Fibroblast of the conjunctiva (primary cell): Measurements from ENCODE around the gene IPO4.

ENCODE experiments used
- DNase-seq: peaks from one replicate; pipeline ENCODE4 v3.0.0-alpha.2; 2010; ENCODE audit warnings: low read depth

Gene IPO4

GRCh38 chr14:24194873-24195185 lies 6.2 kb upstream of the IPO4 start:
- no peak for DNase-seq

DNA sequence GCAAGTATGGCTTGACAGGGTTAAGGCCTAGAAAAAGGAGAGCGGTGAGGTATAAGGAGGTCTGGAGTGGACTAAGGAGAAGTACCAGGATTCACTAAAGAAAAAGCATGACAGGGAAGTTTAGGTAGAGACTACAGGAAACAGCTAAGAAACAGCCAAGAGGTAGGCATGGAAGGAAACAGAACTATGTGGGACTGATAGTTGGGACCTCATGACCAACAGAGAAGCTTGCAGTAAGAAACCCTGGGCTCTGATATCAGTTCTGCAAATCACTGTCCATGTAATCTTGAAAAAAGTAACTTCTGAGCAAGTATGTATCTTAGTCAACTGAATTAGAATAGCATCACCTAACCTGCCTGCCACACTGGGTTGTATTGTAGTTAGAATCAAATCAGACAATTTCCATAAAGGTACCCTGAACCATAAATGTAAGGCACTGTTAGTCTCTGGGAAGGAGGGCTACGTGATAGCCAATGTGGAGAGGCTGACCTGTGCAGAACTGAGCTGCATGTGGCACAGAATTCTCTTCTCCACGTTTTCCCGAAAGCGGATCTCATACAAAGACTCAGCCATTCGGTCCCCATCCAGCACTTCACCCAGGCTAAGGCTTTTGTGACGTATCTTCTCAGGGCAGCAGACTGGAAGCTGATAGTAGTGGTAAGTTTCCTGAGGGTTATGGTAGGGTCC lies 5.7 kb upstream of the IPO4 start:
- no peak for DNase-seq

GRCh38 chr14:24192933-24193332 lies 4.3 kb upstream of the IPO4 start:
- no peak for DNase-seq

GRCh38 chr14:24190416-24190815 lies 1.8 kb upstream of the IPO4 start:
- no peak for DNase-seq

DNA sequence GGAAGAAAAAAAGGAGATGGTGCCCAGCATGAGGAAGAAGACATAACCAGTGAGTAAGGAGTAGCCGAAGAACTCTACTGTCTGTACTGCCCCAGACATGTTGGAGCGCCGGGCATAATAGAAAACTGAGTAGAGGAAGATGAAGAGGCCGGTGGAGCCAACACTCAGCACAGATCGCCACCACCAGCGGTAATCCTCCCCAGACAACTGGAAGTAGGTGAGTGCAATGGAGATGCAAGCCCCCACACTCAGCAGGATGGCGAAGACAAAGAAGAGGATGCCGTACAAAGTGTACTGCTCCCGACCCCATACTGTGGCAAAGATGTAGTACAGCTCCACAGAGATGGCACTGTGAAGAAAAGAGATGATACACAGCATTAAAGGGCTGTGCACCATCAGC lies 844 bp upstream of the IPO4 start:
- no peak for DNase-seq

DNA sequence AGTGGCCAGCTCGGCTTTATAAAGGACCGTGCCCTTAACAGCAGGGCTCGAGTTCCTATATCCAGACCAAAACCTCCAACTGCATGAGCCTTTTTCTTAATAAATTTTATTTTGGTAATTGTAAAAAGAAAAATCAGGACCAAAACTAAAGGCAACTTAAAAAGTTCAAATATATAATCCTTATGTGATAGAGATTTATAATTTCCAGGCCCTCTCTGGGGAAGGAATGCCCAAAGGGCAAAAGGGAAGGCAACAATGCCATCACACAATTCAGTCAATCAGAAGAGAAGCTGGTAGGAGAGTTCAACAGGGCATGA lies 401 bp upstream of the IPO4 start:
- no peak for DNase-seq

DNA sequence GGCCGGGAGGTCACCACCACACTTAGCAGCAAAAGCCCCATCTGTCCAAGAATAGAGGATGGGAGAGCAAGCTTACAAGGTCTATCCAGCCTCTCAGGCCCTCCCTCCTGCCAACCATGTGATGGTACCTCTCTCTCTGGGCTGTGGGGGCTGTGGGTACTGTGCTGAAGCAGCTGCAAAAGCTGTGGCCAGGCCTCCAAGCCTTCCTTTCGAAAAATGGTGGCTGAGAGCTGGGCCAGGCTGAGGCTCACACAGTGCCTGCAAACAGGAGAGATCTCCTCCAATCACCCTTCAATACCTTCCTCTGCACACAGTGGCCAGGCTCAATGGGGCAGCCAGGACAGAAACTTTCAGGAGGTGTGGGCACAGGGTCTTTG lies 1.1 kb downstream of the IPO4 start:
- no peak for DNase-seq

DNA sequence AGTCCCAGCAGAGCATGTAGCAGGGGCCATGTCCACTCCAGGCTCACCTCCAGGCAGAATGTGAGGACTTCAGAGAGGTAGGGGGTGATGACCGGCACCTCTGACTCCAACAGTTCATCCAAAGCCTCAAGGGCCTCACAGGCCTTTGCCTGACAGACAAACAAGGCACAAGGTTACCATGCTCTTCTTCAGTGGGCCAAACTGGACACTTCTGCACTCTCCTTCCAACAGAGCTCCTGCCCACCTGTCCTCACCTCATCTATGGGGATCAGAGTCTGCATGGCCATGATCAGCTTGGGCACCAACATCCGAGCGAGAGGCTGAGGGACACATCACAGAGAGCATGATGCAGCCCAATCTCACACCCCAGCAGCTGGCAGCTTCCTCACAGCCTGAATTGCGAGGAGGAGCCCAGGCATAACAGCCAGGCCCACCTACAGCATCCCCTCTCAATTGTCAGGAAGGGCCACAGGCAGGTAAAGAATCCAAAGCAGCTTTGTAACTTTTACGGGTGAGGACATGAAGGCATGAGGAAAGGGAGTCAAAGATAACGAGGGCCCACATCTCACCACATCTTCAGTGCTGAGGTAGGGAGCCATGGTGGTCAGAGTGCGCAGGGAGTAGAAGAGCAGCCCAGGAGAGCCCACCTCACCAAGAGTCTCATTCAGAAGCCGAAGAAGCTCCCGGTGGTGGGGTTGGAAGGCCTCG lies 1.6 kb downstream of the IPO4 start:
- no peak for DNase-seq

- DNase-seq, result no peak
These were observed 2.9 kb downstream of the IPO4 start for GRCh38 chr14:24185741-24186140.

GRCh38 chr14:24185026-24185425 lies 3.6 kb downstream of the IPO4 start:
- no peak for DNase-seq

DNA sequence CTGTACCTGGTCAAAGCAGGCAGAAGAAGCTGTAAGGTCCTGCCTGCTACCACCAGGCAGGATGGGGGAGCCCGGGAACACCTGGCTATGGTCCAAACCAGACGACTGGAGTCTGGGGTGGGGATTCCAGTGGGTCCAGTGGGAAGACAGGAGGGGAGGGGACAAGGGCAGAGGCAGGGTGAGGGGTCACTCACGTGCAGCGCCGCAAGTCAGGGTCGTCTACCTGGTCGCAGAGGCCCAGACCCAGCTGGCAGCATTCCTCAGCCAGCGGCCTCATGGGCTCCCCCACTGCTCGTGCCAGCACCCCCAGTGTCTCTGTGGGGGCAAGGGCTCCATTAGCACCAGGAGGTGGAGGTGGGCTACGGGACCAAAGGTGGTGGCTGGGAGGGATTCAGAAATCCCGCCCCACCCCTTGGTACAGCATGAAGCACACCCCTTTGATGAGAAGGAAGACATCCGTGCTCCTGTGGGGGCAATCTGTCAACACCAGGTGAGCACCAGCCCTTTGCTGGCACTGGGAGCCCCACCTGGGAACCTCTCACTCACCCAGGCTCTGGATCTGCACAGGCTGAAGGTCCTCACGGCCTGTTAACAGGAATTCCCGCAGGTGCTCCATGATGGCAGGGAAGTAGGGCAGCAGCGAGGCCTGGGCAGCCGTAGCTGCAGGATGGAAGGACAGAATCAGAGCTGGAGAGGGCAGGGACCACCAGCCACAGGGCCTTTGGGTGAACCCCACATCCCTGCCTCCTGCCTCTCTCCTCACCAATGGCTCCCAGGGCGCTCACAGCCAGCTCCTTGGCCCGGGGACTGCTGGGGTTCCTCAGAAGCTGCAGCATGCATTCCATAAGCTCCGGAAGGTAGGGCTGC lies 4.3 kb downstream of the IPO4 start:
- DNase-seq, result no peak

DNA sequence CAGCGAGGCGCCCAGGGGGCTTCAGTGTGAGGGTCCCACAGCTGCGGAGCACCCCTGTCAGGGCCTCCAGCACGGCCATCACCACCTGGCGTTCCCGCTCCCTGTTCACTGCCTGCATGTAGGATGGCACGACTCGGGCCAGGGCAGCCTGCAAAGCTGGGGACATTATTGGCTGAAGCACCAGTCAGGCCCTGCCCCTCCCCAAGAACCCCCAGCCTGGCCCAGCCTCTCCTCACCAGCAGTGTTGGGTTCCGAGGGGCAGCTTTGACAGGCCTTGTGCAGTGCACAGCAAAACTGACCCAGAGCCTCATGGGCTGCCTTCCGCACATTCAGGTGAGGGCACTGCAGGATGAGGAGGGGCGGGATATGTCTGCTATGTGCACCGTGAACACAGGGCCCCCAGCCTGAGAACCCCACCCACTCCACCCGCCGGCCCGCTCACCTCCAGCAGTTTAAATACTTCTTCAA lies 5.6 kb downstream of the IPO4 start:
- DNase-seq, result no peak

DNA sequence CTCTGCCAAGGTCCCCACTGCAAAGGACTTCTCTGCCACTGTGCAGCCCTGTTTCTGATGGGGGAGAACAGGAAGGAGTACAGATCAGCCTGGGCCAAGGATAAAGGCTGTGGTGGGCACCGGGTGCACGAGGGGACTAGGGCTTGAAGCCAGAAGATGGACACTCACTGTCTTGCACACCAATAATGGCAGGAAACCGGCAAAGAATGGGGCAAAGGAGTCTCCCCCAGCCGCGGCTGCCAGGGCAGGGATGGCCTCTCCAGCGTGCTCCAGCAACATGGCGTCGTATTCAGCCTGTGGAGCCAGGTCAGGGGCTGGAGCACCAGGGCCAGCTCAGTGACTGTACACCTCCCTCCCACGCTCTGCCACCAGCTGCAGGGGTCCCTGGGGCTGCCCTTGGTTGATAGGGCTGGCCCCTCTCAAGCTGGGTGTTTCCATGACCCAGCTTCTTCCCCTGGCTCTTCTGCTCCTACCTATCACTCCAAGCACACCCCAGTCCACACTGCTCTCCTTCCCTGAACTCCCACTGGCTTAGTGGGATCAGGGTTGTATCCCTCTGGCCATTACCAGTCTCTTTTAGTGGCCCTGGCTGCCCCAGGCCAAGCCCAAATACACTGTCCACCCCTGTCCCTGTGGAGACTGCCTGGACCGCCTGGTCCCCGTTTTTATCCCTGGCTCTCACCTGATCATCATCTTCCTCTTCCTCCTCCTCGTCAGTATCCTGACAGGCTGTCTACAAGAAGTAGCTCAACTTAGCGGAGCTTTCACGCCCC lies 6.3 kb downstream of the IPO4 start:
- DNase-seq, result no peak

- DNase-seq, result no peak
These were observed 7.1 kb downstream of the IPO4 start for GRCh38 chr14:24181371-24182077.

DNA sequence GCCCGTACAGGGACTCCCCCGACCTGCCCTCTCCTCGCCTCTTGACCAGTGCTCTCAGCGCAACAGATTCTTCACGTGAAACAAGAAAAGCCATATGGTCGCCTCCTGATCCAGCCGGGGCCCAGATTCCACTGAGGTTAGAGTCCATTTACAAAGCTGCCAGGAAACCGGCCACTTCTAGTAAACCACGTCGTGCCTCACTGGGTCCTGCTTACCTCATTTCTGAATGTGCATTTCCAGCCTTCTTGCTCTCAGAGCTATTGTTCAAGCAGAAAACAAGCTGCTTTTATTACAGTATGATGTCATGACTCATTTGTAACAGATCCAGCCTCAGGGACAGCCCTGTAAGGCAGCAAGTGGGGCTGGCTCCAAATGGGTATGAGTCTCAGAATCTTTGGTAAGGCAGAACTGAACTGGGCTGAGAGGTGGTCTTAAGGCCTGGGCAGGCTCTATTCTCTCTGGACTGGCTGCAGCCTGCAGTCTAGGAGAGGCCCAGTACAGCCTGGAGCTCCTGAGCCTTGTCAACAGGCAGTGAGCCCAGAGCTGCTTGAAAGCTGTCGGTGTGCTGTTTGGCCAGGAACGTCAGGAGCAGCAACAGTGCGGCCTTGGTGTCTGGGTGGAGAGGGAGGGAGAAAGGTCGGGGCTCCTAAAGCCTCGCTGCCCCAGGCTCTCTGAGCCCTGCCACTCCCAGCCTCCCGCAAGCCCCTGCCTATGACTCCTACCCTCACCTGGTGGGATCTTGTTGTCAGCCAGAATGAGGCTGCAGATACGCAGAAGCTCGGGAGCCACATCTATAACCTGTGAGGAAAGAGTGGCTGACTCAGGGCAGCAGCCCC lies 8.4 kb downstream of the IPO4 start:
- DNase-seq, result no peak

DNA sequence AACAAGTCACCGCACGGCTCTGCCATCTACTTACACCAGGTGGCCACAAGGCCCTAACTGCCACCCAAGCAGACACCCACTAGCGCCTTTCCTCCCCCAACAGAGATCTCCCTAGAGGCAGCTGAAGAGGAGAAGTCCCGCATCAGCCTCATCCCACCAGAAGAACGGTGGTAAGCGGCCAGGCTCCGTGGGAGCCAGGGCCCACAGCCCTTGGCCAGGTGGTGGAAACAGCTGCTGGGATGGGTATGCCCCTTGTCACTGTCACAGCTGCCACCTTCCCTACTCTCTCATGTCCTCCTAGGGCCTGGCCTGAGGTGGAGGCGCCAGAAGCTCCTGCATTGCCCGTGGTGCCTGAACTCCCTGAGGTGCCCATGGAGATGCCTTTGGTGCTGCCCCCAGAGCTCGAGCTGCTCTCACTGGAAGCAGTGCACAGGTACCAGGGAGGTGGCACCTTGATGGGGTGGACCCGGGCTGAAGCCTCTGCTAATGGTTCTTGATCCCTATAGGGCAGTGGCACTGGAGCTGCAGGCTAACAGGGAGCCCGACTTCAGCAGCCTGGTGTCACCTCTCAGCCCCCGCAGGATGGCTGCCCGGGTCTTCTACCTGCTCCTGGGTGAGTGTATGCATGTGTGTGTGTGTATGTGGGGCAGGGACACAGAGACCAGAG lies 9.2 kb downstream of the IPO4 start:
- no peak for DNase-seq

GRCh38 chr14:24178399-24179178 lies 10.0 kb downstream of the IPO4 start:
- no peak for DNase-seq

- DNase-seq, result no peak
These were observed 10.7 kb downstream of the IPO4 start for GRCh38 chr14:24177891-24178290.

DNA sequence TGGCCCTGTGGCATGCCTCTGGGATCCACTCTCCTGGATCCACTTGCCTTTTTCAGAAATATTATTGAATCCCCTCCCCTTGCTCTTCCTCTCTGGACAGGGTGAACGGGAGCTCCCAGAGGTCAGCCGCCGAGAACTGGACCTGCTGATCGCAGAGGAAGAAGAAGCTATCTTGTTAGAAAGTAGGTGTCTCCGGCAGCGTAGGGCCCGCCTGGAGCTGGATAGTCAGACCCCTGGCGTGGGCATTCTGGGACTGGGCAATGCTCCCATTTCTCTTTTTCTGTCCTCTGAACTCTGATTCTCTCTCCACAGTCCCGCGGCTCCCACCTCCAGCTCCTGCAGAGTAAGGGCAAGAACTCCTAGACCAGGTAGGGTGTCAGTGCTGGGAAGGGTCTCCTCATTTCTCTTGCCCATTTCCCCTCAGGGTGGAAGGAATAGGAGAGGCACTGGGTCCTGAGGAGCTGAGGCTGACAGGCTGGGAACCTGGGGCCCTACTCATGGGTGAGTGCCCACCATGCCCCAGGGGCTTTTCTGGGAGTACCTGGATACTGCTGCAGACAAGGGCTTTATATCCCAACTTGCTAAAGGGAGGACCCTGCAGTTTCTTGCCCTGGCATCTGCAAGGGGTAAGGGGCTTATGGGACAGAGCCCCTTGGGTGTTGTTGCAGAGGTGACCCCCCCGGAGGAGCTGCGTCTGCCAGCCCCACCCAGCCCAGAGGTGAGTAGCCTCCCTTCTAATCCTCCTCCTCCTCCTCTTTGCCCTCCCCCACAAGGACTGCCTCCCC lies 11.4 kb downstream of the IPO4 start:
- DNase-seq, result no peak
